ENCODE measurements around the gene KCNQ1.

KCNQ1 gene

DNA sequence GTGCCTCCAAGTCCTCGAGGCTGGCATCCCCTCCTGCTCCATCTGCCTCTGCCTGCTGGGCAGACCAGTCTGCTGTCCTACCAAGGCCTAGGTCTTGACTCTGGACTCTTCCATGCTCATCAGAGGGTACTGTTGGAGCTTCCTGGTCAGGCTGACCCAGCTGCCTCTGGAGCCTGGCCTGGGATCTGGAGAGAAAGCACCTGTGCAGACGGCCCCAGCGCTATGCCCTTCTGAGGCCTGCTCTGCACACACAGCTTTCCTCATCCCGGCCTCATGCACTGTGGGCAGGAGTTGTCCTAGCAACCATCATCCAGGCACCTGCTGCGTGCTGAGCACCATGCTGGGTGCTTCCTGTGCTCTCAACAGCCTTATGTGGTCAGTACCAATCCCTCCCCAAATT is 369.9 kb downstream of the KCNQ1 start:
- ATAC-seq = no peak
- TF ChIP-seq TOX (CRISPR knock-in tag; IDR thresholded peaks at IDR 0.05; ENCODE audit: borderline replicate concordance) = no peak
- TF ChIP-seq, protein P1, sequence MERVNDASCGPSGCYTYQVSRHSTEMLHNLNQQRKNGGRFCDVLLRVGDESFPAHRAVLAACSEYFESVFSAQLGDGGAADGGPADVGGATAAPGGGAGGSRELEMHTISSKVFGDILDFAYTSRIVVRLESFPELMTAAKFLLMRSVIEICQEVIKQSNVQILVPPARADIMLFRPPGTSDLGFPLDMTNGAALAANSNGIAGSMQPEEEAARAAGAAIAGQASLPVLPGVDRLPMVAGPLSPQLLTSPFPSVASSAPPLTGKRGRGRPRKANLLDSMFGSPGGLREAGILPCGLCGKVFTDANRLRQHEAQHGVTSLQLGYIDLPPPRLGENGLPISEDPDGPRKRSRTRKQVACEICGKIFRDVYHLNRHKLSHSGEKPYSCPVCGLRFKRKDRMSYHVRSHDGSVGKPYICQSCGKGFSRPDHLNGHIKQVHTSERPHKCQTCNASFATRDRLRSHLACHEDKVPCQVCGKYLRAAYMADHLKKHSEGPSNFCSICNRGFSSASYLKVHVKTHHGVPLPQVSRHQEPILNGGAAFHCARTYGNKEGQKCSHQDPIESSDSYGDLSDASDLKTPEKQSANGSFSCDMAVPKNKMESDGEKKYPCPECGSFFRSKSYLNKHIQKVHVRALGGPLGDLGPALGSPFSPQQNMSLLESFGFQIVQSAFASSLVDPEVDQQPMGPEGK (CRISPR knock-in tag; IDR thresholded peaks at IDR 0.05; ENCODE audit: borderline replicate concordance) = no peak

DNA sequence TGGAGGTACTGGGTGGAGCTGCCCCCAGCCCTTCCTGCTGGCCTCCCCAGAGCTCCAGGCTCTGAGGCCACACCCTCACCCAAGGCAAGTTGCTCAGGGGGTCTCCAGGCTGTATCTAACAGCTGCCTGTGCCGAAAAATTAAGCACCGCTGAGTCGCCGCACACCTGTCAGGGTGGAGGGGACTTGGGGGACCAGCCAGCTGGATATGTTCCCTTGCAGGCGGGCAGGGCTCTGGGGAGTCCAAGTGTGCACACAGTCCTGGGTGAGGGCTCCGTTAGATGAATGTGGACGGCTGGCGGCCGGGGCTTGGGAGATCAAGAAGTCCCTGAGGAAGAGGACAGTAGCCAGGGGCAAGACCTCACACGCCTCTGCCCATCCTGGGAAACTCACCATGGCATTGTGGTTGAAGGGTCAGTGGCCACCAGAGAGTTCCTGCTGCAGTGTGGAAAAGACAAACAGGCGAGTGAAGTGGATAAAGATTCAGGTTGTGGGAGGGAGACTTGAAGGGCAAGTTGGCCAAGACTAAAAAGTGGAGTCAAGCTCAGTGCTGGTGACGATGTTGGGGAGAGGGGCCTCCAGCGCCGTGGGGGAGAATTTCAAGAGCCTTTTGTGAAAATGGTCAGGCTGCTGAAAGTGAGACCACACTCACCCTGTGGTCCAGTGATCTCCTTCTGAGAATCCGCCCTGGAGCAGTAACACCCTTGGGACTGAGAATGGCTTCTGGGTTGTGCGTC is 371.1 kb downstream of the KCNQ1 start:
- ATAC-seq = no peak

DNA sequence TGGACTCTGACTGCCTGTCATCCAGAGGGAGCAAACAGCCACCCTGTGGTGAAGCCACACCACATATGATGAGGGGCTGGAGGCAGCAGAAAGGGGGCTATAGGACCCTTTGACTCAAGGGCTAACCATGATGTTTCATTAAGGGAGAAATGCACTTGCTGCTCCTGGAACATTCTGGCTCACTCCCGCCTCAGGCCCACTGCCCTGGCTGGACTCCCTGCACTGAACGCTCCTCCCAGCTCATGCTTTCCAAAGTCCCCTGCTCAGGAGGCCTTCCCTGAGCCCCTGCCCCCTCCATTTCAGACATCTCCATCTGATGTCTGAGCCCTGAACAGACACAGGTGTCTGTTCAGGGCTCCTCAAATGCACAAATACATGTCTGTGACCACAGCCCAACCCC is 371.7 kb downstream of the KCNQ1 start:
- no peak for TF ChIP-seq GLIS3 (CRISPR knock-in tag; IDR thresholded peaks at IDR 0.05)
- no peak for TF ChIP-seq ESRRG (CRISPR knock-in tag; IDR thresholded peaks at IDR 0.05)
- TF ChIP-seq ZC3H10 (CRISPR knock-in tag; IDR thresholded peaks at IDR 0.05) = no peak
- no peak for TF ChIP-seq CSDC2 (CRISPR knock-in tag; IDR thresholded peaks at IDR 0.05)
- TF ChIP-seq, protein P2, sequence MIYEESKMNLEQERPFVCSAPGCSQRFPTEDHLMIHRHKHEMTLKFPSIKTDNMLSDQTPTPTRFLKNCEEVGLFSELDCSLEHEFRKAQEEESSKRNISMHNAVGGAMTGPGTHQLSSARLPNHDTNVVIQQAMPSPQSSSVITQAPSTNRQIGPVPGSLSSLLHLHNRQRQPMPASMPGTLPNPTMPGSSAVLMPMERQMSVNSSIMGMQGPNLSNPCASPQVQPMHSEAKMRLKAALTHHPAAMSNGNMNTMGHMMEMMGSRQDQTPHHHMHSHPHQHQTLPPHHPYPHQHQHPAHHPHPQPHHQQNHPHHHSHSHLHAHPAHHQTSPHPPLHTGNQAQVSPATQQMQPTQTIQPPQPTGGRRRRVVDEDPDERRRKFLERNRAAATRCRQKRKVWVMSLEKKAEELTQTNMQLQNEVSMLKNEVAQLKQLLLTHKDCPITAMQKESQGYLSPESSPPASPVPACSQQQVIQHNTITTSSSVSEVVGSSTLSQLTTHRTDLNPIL (CRISPR knock-in tag; IDR thresholded peaks at IDR 0.05; ENCODE audit: low read depth) = no peak
- no peak for TF ChIP-seq PPARA (CRISPR knock-in tag; IDR thresholded peaks at IDR 0.05; ENCODE audit: borderline replicate concordance)
- TF ChIP-seq, protein P3, sequence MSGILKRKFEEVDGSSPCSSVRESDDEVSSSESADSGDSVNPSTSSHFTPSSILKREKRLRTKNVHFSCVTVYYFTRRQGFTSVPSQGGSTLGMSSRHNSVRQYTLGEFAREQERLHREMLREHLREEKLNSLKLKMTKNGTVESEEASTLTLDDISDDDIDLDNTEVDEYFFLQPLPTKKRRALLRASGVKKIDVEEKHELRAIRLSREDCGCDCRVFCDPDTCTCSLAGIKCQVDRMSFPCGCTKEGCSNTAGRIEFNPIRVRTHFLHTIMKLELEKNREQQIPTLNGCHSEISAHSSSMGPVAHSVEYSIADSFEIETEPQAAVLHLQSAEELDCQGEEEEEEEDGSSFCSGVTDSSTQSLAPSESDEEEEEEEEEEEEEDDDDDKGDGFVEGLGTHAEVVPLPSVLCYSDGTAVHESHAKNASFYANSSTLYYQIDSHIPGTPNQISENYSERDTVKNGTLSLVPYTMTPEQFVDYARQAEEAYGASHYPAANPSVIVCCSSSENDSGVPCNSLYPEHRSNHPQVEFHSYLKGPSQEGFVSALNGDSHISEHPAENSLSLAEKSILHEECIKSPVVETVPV (CRISPR knock-in tag; IDR thresholded peaks at IDR 0.05) = no peak
- TF ChIP-seq TOX (CRISPR knock-in tag; IDR thresholded peaks at IDR 0.05; ENCODE audit: borderline replicate concordance) = no peak
- no peak for TF ChIP-seq ZFP3 (CRISPR knock-in tag; IDR thresholded peaks at IDR 0.05)
- ATAC-seq = no peak

More for the DNA sequence above, 371.1 kb downstream of the KCNQ1 start:
- TF ChIP-seq ZNF8 (CRISPR knock-in tag; IDR thresholded peaks at IDR 0.05) (no peak), ZNF70 (CRISPR knock-in tag; IDR thresholded peaks at IDR 0.05) (no peak), CSDC2 (CRISPR knock-in tag; IDR thresholded peaks at IDR 0.05) (no peak), SNAI2 (CRISPR knock-in tag; IDR thresholded peaks at IDR 0.05) (no peak), BACH2 (CRISPR knock-in tag; IDR thresholded peaks at IDR 0.05; ENCODE audit: borderline replicate concordance) (no peak), ISL1 (CRISPR knock-in tag; IDR thresholded peaks at IDR 0.05) (no peak), GLIS3 (CRISPR knock-in tag; IDR thresholded peaks at IDR 0.05) (no peak), TCF4 (CRISPR knock-in tag; IDR thresholded peaks at IDR 0.05; ENCODE audit: borderline replicate concordance) (no peak), ESRRG (CRISPR knock-in tag; IDR thresholded peaks at IDR 0.05) (no peak), ARNTL (CRISPR knock-in tag; IDR thresholded peaks at IDR 0.05; ENCODE audit: borderline replicate concordance, low read depth) (no peak), ZNF565 (CRISPR knock-in tag; conservative IDR thresholded peaks at IDR 0.05; ENCODE audit: low read depth) (no peak), TOX (CRISPR knock-in tag; IDR thresholded peaks at IDR 0.05; ENCODE audit: borderline replicate concordance) (no peak), ZFP30 (CRISPR knock-in tag; IDR thresholded peaks at IDR 0.05) (no peak)
- TF ChIP-seq, protein P4, sequence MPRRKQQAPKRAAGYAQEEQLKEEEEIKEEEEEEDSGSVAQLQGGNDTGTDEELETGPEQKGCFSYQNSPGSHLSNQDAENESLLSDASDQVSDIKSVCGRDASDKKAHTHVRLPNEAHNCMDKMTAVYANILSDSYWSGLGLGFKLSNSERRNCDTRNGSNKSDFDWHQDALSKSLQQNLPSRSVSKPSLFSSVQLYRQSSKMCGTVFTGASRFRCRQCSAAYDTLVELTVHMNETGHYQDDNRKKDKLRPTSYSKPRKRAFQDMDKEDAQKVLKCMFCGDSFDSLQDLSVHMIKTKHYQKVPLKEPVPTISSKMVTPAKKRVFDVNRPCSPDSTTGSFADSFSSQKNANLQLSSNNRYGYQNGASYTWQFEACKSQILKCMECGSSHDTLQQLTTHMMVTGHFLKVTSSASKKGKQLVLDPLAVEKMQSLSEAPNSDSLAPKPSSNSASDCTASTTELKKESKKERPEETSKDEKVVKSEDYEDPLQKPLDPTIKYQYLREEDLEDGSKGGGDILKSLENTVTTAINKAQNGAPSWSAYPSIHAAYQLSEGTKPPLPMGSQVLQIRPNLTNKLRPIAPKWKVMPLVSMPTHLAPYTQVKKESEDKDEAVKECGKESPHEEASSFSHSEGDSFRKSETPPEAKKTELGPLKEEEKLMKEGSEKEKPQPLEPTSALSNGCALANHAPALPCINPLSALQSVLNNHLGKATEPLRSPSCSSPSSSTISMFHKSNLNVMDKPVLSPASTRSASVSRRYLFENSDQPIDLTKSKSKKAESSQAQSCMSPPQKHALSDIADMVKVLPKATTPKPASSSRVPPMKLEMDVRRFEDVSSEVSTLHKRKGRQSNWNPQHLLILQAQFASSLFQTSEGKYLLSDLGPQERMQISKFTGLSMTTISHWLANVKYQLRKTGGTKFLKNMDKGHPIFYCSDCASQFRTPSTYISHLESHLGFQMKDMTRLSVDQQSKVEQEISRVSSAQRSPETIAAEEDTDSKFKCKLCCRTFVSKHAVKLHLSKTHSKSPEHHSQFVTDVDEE (CRISPR knock-in tag; IDR thresholded peaks at IDR 0.05) = no peak
- TF ChIP-seq, protein P2 (CRISPR knock-in tag; IDR thresholded peaks at IDR 0.05; ENCODE audit: low read depth) = no peak

All from SK-N-SH treated with all-trans-retinoic acid at 6 μM for 48 hours (cell line).